DND-41 (cell line): ENCODE data around the gene SLC39A2.

Experiments
- ATAC-seq: fragments of 200-7000 bp; cut with Tn5 transposase; 3 replicates; pipeline ENCODE4 v1.9.1; 2021; ENCODE audit warnings: low read depth; ENCODE audit not compliant: insufficient read depth
- DNase-seq: peaks from one replicate; pipeline ENCODE4 v3.0.0-alpha.2; 2020
- H2AFZ ChIP-seq: 2 replicates; pipeline ENCODE4 v1.6.0; 2012; ENCODE audit warnings: low read depth, low read length
- H3K27ac ChIP-seq: 2 replicates; pipeline ENCODE4 v1.5.1; 2012; ENCODE audit warnings: low read length, inconsistent platforms
- H3K27me3 ChIP-seq: fragments of 200-600 bp; sonication (generic); 2 replicates; pipeline ENCODE4 v1.6.0; 2012; ENCODE audit warnings: low read length, mild to moderate bottlenecking, inconsistent platforms; ENCODE audit not compliant: insufficient read depth, poor library complexity
- H3K36me3 ChIP-seq: 2 replicates; pipeline ENCODE4 v1.5.1; 2012; ENCODE audit warnings: low read length, inconsistent platforms; ENCODE audit not compliant: insufficient read depth
- H3K4me1 ChIP-seq: 2 replicates; pipeline ENCODE4 v1.5.1; 2012; ENCODE audit warnings: mild to moderate bottlenecking, low read length; ENCODE audit not compliant: insufficient read depth
- H3K4me2 ChIP-seq: 2 replicates; pipeline ENCODE4 v1.6.0; 2012; ENCODE audit warnings: mild to moderate bottlenecking, moderate library complexity, low read length, inconsistent platforms; ENCODE audit not compliant: insufficient read depth
- H3K4me3 ChIP-seq, 2 experiments: fragments of 200-600 bp in 1 of 2; shearing (Covaris generic) in 1 of 2; 2 replicates each; pipeline ENCODE4 v1.5.1; 2012 to 2016; ENCODE audit warnings: inconsistent platforms in 2 of 2, low read length in 2 of 2, mild to moderate bottlenecking in 2 of 2, low read depth in 1 of 2, moderate library complexity in 1 of 2
- H3K79me2 ChIP-seq: 2 replicates; pipeline ENCODE4 v1.6.0; 2012; ENCODE audit warnings: low read length, inconsistent platforms; ENCODE audit not compliant: insufficient read depth
- H3K9ac ChIP-seq: 2 replicates; pipeline ENCODE4 v1.6.0; 2012; ENCODE audit warnings: low read depth, mild to moderate bottlenecking, inconsistent platforms, low read length, moderate library complexity
- H3K9me3 ChIP-seq: 2 replicates; pipeline ENCODE4 v1.5.1; 2012; ENCODE audit warnings: low read length, moderate library complexity, mild to moderate bottlenecking, inconsistent platforms; ENCODE audit not compliant: insufficient read depth, severe bottlenecking
- H4K20me1 ChIP-seq: 2 replicates; pipeline ENCODE4 v1.6.0; 2012; ENCODE audit warnings: low read length; ENCODE audit not compliant: insufficient read depth
- EZH2 ChIP-seq: IDR thresholded peaks from 3 replicates; pipeline ENCODE4 v1.6.1; 2012; ENCODE audit warnings: borderline replicate concordance, low read depth, mild to moderate bottlenecking, moderate library complexity, low read length, inconsistent platforms; ENCODE audit not compliant: severe bottlenecking
- TF ChIP-seq, protein P1 (sequence below): IDR thresholded peaks from 2 replicates; pipeline ENCODE4 v1.5.1; 2012; ENCODE audit warnings: borderline replicate concordance, low read length, moderate library complexity, mild to moderate bottlenecking; ENCODE audit not compliant: poor library complexity, severe bottlenecking; ENCODE audit errors: extremely low read depth

The SLC39A2 gene

DNA sequence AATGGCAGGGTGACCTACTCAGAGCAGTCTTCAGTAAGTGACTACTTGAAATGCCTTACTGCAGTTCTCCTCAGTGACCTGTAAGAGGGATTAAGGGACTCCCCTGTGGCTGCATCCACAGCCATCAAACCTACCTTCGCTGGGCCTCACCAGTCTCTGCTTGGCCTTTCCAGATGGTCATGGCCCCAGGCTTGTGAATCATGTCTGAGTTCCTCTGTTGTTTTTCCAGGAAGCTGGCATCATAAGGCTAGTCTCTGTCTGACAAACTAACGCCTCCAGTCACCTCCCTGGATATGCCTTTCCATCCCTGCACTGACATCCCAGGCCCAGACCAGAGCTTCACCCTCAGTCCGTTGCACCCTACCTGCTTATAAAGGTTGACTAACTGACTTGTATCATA, 29.8 kb upstream of the SLC39A2 start:
- peaks cover 17% of the 10 kb centered on the region for H3K4me1 ChIP-seq
- H2AFZ ChIP-seq, result no peak overlapping the region
- no peaks in the 10 kb centered on the region for H3K9me3 ChIP-seq
- H3K9ac ChIP-seq, result no peak overlapping the region
- no peaks in the 10 kb centered on the region for H3K79me2 ChIP-seq
- H4K20me1 ChIP-seq, result no peaks in the 10 kb centered on the region
- no peak for DNase-seq
- TF ChIP-seq EZH2, result no peak
- TF ChIP-seq, protein P1, sequence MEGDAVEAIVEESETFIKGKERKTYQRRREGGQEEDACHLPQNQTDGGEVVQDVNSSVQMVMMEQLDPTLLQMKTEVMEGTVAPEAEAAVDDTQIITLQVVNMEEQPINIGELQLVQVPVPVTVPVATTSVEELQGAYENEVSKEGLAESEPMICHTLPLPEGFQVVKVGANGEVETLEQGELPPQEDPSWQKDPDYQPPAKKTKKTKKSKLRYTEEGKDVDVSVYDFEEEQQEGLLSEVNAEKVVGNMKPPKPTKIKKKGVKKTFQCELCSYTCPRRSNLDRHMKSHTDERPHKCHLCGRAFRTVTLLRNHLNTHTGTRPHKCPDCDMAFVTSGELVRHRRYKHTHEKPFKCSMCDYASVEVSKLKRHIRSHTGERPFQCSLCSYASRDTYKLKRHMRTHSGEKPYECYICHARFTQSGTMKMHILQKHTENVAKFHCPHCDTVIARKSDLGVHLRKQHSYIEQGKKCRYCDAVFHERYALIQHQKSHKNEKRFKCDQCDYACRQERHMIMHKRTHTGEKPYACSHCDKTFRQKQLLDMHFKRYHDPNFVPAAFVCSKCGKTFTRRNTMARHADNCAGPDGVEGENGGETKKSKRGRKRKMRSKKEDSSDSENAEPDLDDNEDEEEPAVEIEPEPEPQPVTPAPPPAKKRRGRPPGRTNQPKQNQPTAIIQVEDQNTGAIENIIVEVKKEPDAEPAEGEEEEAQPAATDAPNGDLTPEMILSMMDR, result no peak
- no peaks in the 10 kb centered on the region for H3K36me3 ChIP-seq
- H3K27ac ChIP-seq, result no peak overlapping the region
- peaks cover 30% of the 10 kb centered on the region for H3K27me3 ChIP-seq
- H3K4me3 ChIP-seq, result no peak overlapping the region
- no peak overlapping the region for H3K4me2 ChIP-seq
- no peak for ATAC-seq

DNA sequence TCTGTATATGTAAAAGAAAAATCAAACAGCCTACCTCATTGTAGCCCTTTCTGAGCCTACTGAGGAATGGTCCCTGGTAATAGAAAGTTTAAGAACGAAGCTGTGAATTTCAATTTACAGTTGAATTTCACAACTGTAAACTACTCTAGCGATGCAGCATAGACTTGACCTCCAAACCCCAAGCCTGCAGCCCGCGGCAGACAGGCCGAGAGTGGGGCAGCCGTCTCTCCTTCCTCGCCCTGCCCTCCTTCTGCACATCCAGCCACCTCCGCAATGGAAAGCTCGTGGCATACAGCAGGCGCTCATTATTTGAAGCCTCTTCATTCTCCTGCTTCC, 28.5 kb upstream of the SLC39A2 start:
- peak overlapping the region; percentile 87 for H2AFZ ChIP-seq
- peaks cover 30% of the 10 kb centered on the region for H3K27me3 ChIP-seq
- no peaks in the 10 kb centered on the region for H3K79me2 ChIP-seq
- DNase-seq (no peak), ATAC-seq (peak; percentile 8; the same call in 2 of the 3 replicates)
- H3K4me3 ChIP-seq, result peak overlapping the region; percentile 24 to 72; a peak in 3 of 4 replicates
- H3K9ac ChIP-seq, result peak overlapping the region; percentile 62
- H4K20me1 ChIP-seq, result no peaks in the 10 kb centered on the region
- no peaks in the 10 kb centered on the region for H3K36me3 ChIP-seq
- peak overlapping the region; percentile 92 for H3K4me2 ChIP-seq
- peaks cover 17% of the 10 kb centered on the region for H3K4me1 ChIP-seq
- TF ChIP-seq EZH2, result no peak
- TF ChIP-seq, protein P1, result no peak
- no peaks in the 10 kb centered on the region for H3K9me3 ChIP-seq
- H3K27ac ChIP-seq, result no peak overlapping the region

DNA sequence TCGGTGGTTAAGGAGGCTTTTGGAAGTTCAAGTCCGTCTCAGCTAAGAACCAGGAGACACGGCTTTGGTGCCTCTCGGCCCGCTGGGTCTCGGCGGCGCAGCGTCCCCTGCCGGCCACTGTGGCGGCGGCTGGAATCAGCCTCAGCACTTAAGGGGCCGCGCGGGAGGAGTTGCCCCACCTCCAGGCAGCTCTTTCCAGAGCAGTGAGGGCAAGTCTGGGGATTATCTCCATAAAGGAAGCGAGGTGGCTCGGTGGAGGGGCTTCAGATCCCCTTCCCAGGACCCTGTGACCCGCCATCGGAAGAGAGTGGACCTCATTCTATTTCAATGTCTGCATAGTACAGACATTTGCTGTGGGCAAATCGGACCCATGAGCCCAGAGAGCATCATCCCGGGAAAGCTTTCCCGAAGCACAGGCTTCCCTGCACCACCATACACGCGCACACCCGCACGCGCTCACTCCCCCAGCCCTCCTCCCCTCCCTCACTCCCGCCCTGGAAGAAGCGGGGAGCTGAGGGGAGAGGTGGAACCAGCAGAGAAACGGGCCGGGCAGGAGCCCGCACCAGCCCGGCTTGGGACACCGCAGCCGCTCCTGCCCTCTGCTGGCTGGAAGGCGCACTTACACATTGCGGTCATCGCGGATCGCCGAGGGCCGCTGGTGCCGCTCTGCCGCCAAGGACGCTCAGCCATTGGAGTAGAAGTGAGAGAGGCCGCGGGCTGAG, 27.9 kb upstream of the SLC39A2 start:
- peak overlapping the region; percentile 50 for H3K27ac ChIP-seq

More for the DNA sequence above, 27.9 kb upstream of the SLC39A2 start:
- H3K9ac ChIP-seq, result peak overlapping the region; percentile 62
- no peak for TF ChIP-seq EZH2
- TF ChIP-seq, protein P1, result peak; percentile 96
- H3K79me2 ChIP-seq, result no peaks in the 10 kb centered on the region
- peak overlapping the region; percentile 87 for H2AFZ ChIP-seq
- H3K9me3 ChIP-seq, result no peaks in the 10 kb centered on the region
- peak; percentile 79 for DNase-seq
- peak; percentile 87 for ATAC-seq
- no peaks in the 10 kb centered on the region for H3K36me3 ChIP-seq
- peaks cover 28% of the 10 kb centered on the region for H3K27me3 ChIP-seq
- H3K4me3 ChIP-seq, result peak overlapping the region; percentile 24 to 72; a peak in 3 of 4 replicates
- H4K20me1 ChIP-seq, result no peaks in the 10 kb centered on the region
- peak overlapping the region; percentile 92 for H3K4me2 ChIP-seq
- peaks cover 17% of the 10 kb centered on the region for H3K4me1 ChIP-seq
